Neural progenitor cell (in vitro differentiated cells): ENCODE data around the gene PRKD1.

Experiments
- CTCF ChIP-seq: fragments of 200-600 bp; sonication (generic); IDR thresholded peaks from 2 replicates; pipeline ENCODE4 v1.5.1; 2017; ENCODE audit warnings: antibody characterized with exemption, mild to moderate bottlenecking
- EZH2 ChIP-seq: fragments of 200-600 bp; sonication (generic); IDR thresholded peaks from 2 replicates; pipeline ENCODE4 v1.6.1; 2017; ENCODE audit warnings: antibody characterized with exemption, mild to moderate bottlenecking, moderate library complexity

DNA sequence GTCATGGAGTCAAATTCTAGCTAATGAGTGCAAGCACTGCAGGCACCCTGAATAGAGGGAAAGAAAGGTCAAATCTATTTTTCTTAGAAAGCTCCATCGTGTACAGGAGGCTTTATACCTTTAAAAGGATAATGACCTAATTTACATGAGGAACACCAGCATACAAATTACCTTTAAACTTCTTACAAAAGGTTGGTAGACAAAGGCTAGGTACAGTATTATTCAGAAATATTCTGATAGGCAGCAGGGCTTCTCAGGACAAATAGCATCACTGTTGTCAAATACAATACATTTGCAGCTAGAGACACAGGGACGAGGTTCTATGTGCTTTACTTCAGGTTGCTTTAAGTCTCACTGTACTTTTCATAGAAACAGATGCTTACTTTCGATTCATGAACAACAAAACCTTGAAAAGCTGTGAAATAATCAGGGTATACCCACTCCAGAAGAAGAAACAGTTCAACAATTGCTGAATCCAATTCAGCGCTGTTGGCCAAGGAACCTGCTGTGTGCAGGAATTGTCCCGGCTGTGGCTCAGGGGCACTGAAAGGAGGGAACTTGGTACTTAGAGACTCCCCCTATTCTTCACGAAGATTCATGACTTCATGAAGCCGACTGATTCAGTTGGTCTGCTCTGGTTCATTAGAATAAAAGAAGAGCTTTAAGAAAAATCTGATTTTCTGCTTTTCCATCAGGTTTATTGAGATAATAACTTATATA lies 252.9 kb downstream of the PRKD1 start:
- TF ChIP-seq CTCF: no peak
- TF ChIP-seq EZH2: no peak
